ENCODE measurements around the gene KIAA1755.

KIAA1755 gene

GRCh38 chr20:38217791-38218565, 42.6 kb downstream of the KIAA1755 start:
- no peak for DNase-seq

DNA sequence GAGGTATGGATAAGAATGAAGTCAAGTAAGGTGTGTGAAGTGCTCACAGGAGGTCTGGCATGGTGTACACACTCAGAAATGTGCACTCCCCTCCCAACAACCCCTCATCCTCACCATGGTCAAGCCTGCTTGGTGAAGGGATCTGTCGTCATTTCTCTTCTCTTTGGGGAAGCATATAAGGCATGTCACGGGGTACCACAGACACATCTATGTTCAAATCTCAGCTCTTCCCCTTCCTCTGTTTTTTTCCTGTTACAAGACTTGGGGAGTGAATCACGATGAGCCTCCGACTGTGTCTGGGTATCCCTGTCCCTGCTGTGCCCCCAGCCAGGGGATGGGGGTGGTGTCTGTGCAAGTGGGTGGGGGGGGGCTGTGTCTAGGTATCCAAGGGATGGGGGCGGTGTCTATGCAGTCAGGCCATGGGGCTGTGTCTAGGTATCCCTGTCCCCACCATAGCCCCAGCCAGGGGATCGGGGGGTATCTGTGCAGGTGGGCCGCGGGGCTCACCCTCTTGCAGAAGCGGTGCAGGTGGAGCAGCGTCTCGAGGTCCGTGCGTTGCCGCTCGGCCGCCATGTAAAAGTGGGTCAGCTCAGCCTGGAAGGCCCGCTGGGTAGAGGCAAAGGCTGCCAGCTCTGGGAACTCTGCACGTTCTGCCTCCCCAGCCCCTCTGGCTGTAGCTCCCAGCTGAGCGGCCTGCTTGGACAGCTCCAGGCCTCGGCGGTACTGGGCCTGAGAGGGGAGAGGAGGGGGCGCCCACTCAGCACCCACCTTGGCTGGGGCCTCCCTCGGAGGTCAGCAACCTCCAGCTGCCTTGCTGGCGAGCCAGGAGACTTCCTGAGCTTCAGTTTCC, 43.6 kb downstream of the KIAA1755 start:
- no peak for DNase-seq

DNA sequence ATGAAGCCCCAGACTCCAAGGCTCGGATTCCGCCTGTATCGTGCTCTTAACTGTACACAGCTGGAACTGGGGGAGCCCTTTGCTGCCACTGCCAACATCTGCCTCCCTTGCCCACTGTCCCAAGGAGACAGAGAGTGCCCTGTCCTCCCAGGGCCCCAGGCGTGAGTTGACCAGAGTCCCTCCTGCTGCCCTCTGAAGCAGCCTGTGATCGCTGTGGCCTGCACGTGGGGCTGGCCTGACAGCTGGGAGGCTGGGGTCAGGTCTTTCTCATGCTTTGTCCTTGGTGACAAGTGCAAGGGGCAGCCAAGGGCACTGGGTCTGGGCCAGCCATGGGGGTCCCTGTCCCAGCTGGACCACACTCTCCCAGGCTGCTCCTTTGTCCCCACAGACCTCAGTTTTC, 44.3 kb downstream of the KIAA1755 start:
- no peak for DNase-seq

- DNase-seq, result no peak
These were observed 45.0 kb downstream of the KIAA1755 start for GRCh38 chr20:38215194-38216182.

DNA sequence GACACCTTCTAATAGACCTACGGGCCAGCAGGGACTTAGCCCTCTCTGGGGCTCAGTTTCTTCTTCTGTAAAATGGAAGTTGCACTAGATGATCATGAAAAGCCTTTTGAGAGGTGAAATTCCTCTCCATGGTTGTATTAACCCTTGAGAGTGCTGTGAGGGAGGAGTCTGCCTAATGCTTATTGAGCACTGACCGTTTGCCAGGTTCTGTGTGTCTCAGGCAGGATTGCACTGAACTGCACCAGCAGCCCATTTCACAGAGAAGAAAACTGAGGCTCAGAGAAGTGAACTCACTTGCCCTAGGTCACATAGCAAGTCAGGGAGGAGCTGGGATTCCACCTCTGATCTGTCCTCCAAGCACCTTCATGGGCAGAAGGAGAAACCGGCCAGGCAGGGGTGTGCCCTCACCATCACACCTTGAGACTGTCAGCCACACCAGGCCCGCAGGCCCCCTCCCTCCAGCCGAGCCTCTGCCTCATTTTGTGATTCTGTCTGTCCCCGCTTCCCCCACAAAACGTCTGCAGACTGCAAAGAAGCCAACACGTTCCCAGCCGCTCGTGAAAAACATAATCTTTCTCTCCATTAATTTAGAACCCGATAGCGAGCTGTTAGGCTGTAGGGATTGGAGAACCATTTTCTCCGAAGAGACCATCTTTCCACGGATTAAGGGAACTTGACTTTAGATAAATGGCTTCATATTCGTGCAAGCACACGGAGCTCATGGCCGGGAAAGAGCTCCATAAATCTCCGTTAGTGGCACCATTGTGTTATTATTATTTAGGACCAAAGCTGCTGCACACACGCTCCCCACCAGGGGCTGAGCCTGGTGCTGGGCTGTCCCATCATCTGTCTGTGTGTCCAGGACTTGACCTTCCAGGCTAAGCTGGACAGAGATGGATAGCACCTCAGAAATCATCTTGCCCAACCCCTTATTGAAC, 46.0 kb downstream of the KIAA1755 start:
- no peak for DNase-seq

- no peak for DNase-seq
These were observed 47.0 kb downstream of the KIAA1755 start for GRCh38 chr20:38213607-38213940.

- no peak for DNase-seq
These were observed 47.5 kb downstream of the KIAA1755 start for GRCh38 chr20:38212806-38213606.

- DNase-seq, result no peak
These were observed 49.1 kb downstream of the KIAA1755 start for GRCh38 chr20:38211200-38212097.

- DNase-seq, result no peak
These were observed 49.8 kb downstream of the KIAA1755 start for GRCh38 chr20:38210741-38211140.

DNA sequence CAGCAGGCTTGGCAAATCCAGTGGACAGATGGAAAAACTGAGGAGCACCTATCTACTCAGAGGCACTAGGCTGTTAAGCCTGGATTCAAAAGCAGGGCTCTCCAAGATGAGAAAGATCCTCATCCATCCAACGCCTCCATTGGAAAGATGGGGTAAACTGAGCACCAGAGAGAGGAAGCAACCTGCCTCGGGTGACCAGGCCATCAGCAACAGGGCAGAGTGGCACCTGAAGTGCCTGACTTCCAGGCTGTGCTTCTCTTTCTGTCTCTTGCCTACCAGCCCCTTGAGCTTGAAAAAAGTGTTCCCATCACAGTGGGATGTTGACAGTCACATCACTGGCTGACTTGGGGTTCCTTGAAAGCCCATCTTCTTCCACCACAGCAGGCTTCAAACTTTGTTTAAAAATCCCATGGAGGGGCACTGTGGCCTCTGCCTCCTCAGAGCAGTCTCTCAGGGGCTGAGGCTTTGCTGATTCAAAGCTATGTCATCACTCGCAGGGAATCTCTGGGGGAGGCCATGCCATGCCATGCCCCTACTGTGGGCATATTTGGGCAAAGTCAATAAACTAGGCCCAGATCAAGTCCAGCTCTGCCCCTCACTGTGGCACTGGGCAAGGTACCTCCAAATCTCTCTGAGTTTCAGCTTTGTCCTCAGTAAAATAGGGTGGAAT, 50.7 kb downstream of the KIAA1755 start:
- DNase-seq, result no peak

- DNase-seq, result no peak
These were observed 51.4 kb downstream of the KIAA1755 start for GRCh38 chr20:38209054-38209675.

GRCh38 chr20:38208523-38208922, 52.0 kb downstream of the KIAA1755 start:
- no peak for DNase-seq

- DNase-seq, result no peak
These were observed 52.4 kb downstream of the KIAA1755 start for GRCh38 chr20:38208088-38208487.

DNA sequence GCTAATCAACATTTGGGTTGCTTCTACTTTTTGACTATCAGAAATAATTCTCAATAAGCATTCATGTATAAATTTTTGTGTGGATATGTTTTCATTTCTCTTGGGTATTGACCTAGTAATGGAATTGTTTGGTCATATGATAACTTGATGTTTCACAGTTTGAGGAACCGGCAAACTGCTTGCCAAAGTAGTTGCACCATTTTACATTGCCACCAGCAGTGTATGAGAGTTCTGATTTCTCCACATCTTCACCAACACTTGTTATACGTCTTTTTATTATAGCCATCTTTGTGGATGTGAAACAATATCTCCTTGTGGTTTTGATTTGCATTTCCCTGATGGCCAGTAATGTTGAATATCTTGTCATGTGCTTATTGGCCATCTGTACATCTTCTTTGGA, 52.9 kb downstream of the KIAA1755 start:
- DNase-seq, result no peak

DNA sequence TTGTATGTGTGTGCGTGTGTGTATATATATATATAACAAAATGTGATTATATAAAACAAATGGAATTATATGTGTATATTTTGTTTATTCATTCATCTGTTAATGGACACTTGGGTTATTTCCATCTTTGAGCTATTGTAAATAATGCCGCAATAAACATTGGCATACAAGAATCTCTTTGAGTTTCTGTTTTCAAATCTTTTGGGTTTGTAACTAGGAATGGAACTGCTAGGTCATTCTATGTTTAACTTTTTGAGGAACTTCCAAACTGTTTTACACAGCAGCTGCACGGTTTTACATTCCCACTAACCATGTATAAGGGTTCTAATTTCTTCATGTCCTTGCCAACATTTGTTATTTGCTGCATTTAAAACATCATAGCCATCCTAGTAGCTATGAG, 55.5 kb downstream of the KIAA1755 start:
- no peak for DNase-seq

DNA sequence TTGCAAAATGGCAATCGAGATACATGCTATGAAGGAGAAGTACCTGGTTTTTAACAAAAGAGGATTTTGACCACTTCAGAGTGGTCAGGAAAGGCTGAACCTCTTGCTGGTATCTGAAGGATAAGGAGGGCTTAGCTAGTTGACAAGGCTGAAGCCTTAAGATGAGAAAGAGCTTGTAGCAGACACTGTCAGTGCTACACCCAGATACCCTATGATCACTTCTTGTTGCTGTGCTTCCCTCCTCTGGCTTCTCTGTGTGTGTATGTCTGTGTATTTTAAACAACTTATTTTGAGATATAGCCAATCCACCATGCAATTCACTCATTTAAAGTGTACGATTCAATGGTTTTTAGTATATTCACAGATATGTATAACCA, 56.6 kb downstream of the KIAA1755 start:
- no peak for DNase-seq

GRCh38 chr20:38203337-38203980, 57.1 kb downstream of the KIAA1755 start:
- no peak for DNase-seq

DNA sequence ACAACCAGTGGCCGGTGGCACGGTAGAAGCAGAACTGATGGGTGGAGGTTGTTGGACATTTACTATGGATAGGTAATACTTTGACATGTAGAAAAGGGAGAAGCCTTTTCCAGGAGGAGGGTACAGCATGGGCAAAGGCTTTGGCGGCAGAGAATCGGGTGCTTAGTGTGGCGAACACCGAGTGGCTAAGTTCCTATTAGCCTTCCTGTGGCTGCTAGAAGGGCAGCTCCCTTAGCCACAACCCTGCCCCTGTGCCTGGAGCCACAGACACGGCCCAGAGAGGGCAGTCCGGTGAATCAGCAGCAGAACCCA, 57.6 kb downstream of the KIAA1755 start:
- DNase-seq, result no peak

Data from NCI-H2081 (cell line).